Hindlimb muscle (tissue), 1 donor: ENCODE data around the gene RBM4B. TPM values are rescaled to one million over a fixed set of nuclear protein-coding genes. Genes with fewer than 3 reads are reported as not detected.
"Not testable (repeated sequence)": the region's sequence is repeated elsewhere in the genome, so short reads cannot be mapped to it uniquely, and the experiment has no call there.

Source experiments
- DNase-seq: peaks from one replicate; pipeline ENCODE4 v3.0.0-alpha.2; 2013
- polyA plus RNA-seq: library from polyadenylated mRNA; unstranded; fragments of 120-200 nt; gene quantifications from one replicate; pipeline ENCODE4 v1.2.1, GENCODE V29; 2013; ENCODE audit not compliant: insufficient read length

Gene RBM4B
- polyA plus RNA-seq, 1 donor = 38.0 TPM

GRCh38 chr11:66639814-66640340 is 37.8 kb downstream of the RBM4B start:
- DNase-seq = not testable (repeated sequence)

- DNase-seq = no peak
Observed at GRCh38 chr11:66639066-66639813, 38.4 kb downstream of the RBM4B start.

- peak; percentile 100 for DNase-seq
Observed at GRCh38 chr11:66638177-66639065, 39.3 kb downstream of the RBM4B start, which contains the start of gene RBM4. Gene RBM4 (plus strand): TSS chr11:66638703. CDS start chr11:66639712, 1,009 bp downstream.

GRCh38 chr11:66637557-66638176 is 40.0 kb downstream of the RBM4B start:
- no peak for DNase-seq

DNA sequence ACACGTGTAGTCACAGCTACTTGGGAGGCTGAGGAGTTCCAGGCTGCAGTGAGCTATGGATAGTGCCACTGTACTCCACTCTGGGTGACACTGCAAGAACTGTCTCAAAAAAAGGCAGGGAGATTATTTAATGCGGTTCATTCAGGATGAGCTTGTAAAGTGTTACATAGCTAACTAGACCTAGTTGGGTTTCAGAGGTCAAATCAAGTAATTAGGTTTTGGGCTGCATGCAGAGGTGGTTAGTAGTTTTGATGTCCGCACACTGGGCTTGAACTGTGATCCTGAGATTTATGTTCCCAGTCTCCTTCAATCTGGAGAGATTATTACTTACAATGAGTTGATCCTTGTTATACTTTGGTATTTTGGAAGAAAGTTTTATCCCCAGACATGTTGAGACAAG is 41.3 kb downstream of the RBM4B start:
- DNase-seq = no peak

- no peak for DNase-seq
Observed at GRCh38 chr11:66632952-66633351, 44.7 kb downstream of the RBM4B start.

DNA sequence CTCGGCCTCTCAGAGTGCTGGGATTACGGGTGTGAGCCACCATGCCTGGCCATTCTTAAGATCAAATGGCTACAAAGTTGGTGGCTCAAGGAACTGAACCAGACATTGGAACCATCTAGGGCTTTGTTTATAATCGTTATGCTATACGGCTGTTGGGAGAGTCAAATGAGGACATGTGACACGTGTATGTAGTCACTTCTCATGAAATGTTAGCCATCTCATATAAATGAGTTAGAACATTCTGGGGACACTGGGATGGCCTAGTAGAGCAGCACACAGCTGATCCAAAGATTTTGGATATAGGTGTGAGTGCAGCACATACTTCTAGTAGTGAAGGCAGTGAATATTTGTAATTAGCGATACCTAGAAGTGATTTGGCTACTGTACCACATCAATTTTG is 45.8 kb downstream of the RBM4B start:
- no peak for DNase-seq

DNA sequence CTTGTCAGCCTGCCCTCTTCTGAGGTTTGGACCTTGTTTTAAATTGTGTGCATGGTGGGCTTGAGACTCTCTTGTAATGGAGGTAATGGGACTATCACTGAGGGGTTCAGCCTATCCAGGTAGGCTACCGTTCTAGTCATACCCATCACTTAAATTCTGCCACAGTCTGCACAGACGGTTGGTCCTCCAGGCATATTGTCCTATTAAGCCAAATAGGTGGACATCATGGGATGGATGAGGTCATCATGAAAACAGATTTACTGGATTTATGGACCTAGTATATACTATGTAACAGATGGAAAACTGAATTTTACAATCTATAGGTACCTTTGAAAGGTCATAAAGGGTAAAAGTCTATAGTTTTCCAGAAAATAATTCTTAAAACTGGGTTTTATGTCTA is 48.3 kb downstream of the RBM4B start:
- DNase-seq = no peak

GRCh38 chr11:66628061-66628603 is 49.6 kb downstream of the RBM4B start:
- DNase-seq = no peak

DNA sequence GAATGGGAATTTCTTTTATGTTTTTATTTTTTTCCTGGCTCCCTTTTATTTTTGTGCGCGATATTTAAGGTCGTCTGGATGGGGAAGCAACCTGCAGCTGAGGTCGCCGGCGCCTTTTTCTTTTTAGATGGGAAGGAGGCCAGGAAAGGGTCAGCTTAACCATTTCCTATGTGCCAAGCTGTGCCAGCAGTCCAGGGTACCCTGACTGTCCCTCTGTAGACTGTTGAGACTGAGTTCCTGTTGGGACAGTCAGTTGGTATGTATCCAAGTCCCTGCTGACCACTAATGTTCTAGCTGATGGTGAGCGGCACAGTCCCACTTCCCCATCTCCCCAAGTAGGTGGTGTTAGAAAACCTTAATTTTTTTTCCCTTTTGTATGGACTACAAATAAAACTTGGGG is 50.8 kb downstream of the RBM4B start:
- DNase-seq = no peak

GRCh38 chr11:66626382-66626781 is 51.3 kb downstream of the RBM4B start:
- DNase-seq = no peak

DNA sequence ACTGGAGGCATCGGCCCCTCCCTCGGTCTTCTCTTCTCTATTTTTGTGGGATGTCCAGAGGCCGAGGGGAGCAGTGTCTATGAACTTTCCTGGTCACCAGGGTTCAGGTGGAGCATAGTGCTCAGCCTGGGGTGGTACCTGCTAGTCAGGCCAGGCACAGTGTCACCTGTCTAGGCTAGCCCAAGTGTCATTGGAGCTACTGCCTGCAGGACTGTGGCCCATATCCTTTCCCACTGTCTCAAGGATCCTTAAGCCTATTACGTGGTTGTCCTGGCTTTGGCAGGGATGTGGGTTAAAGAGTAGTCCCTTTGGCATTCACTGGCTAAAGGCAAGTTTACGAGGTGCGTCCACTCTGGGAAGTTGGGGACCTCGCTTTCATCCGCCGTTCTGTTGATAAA is 51.9 kb downstream of the RBM4B start:
- no peak for DNase-seq

GRCh38 chr11:66625041-66625751 is 52.5 kb downstream of the RBM4B start:
- DNase-seq = no peak

GRCh38 chr11:66624450-66624849 is 53.2 kb downstream of the RBM4B start:
- DNase-seq = no peak

DNA sequence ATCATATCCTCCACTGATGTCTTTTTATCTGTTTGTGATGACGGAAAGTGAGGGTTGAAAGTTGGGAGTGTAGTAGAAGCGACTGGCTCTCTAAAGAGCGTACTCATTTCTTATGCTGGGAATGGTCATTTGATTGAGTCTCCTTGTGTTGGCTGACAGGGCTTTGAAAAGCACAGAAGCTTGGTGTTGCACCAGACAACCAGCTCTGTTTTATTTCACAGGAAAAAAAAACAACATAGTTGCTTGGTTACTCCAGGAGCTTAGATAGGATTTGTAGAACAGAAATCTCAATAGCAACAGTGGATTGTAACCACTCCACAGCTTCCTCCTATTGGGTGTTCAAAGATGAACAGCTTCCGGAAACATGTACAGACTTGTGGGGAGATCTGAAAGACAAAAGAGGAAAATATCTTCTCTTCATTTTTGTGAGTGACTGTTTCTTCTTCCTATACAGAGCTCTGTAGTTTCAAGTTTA is 58.6 kb downstream of the RBM4B start:
- DNase-seq = no peak

DNA sequence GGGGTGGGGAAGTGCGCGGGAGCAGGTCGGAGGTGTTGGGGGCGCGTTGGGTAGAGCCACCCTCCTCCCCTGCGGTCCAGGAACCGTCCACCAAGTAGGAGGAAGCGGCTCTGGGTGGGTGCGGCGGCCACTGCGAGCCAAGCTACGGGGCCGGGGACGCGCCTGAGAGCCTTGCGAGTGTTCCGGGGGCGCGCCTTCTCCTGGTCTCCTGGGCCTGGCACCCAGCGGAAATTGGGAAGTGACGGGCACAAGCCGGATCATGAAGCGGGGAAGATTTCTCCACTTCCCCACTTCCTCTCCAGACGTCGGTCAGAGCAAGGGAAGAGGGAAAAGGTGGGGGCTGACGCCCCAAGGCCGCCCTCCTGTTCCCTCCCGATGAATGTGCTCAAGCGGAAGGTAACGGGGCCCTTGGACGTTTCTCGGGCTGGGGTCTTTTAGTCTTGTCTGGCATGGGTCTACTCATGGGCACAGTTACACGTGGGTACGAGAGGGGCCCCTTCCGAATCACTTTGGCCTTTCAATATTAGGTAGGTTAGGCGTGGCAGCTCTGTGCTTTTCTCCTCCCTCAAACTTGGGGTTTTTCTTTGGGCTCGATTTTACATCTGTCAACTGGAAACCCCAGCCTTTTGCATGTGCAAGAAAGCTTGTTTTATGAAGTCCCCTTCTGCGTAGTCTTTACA is 60.4 kb downstream of the RBM4B start:
- DNase-seq = no peak

GRCh38 chr11:66616379-66617154 is 61.1 kb downstream of the RBM4B start, which contains the start of gene RBM14:
Gene RBM14 (plus strand): TSS chr11:66616630. CDS start chr11:66616721, 91 bp downstream.
- DNase-seq = peak; percentile 99
